Left renal cortex interstitium (tissue), 4 donors: Measurements from ENCODE around the gene BRD3OS. TPM values are rescaled to one million over a fixed set of nuclear protein-coding genes. Genes with fewer than 3 reads are reported as not detected.
A peak's percentile ranks its signal among the peaks of the same experiment; 100 is the strongest.
"Not testable (repeated sequence)": the region's sequence is repeated elsewhere in the genome, so short reads cannot be mapped to it uniquely, and the experiment has no call there.

ENCODE experiments used
- DNase-seq, 4 donors: peaks; one replicate each; pipeline ENCODE4 v3.0.0-alpha.2; 2013; ENCODE audit warnings: low read depth in 4 of 4, low spot score in 2 of 4, missing footprints in 1 of 4
- polyA plus RNA-seq, 4 donors: library from polyadenylated mRNA; unstranded; fragments of 120-200 nt; gene quantifications; one replicate each; pipeline ENCODE4 v1.2.1, GENCODE V29; 2013; ENCODE audit not compliant: insufficient read length in 4 of 4

The BRD3OS gene
- polyA plus RNA-seq, 4 donors = 21.6 to 26.1 (median 22.7) TPM

- DNase-seq = no peak
Observed at GRCh38 chr9:134061019-134061687, 35.9 kb downstream of the BRD3OS start.

- no peak for DNase-seq
Observed at GRCh38 chr9:134061688-134062371, 36.5 kb downstream of the BRD3OS start.

GRCh38 chr9:134062461-134063087 lies 37.3 kb downstream of the BRD3OS start:
- DNase-seq = no peak

- no peak for DNase-seq
Observed at GRCh38 chr9:134063088-134063570, 37.8 kb downstream of the BRD3OS start.

GRCh38 chr9:134063571-134064450 lies 38.5 kb downstream of the BRD3OS start:
- DNase-seq = no peak

- DNase-seq = no peak
Observed at GRCh38 chr9:134064711-134065110, 39.4 kb downstream of the BRD3OS start.

- DNase-seq = no peak
Observed at GRCh38 chr9:134065612-134066419, 40.5 kb downstream of the BRD3OS start.

GRCh38 chr9:134066526-134066912 lies 41.2 kb downstream of the BRD3OS start:
- peak in 1 of 4 donors; percentile 41 for DNase-seq

- DNase-seq = no peak
Observed at GRCh38 chr9:134066913-134067851, 41.9 kb downstream of the BRD3OS start.

- peak; percentile 50 to 89 (median 77) for DNase-seq
Observed at GRCh38 chr9:134067904-134068743, 42.8 kb downstream of the BRD3OS start, which contains the start of gene BRD3. Gene BRD3 (minus strand): TSS chr9:134068026. CDS start chr9:134053477, 14,549 bp downstream.

GRCh38 chr9:134068744-134069479 lies 43.6 kb downstream of the BRD3OS start:
- DNase-seq = peak in 1 of 4 donors; percentile 61

- DNase-seq = no peak
Observed at GRCh38 chr9:134069480-134070399, 44.5 kb downstream of the BRD3OS start.

GRCh38 chr9:134071149-134071548 lies 45.9 kb downstream of the BRD3OS start:
- no peak for DNase-seq

GRCh38 chr9:134072683-134073082 lies 47.4 kb downstream of the BRD3OS start:
- DNase-seq = not testable (repeated sequence)

GRCh38 chr9:134073500-134073899 lies 48.2 kb downstream of the BRD3OS start:
- no peak for DNase-seq

- not testable (repeated sequence) for DNase-seq
Observed at GRCh38 chr9:134075689-134076088, 50.4 kb downstream of the BRD3OS start.
